Measurements from ENCODE around the gene FFAR1. TPM values are rescaled to one million over a fixed set of nuclear protein-coding genes. Genes with fewer than 3 reads are reported as not detected.

Gene FFAR1
- total and polyA plus RNA-seq, 2 of the 8 experiments (the other 6 are each of a cell fraction or from before 2014, with no cell fraction given): not detected

- H4K5ac ChIP-seq (ENCODE audit: insufficient read length, low read depth, low read length): no peak overlapping the region
- ChIA-PET POLR2A (ENCODE audit: partially characterized antibody) (no interaction called here), CTCF (ENCODE audit: partially characterized antibody) (interaction anchor here (1.7 kb wide), 1 partner anchor 10 kb away, joined by 7 read pairs; no protein-coding TSS in a partner anchor)
- no peak overlapping the region for H2AK5ac ChIP-seq (ENCODE audit: low read depth, low read length)
- no peak overlapping the region for H3K18ac ChIP-seq (ENCODE audit: extremely low read depth, low read length)
- no peak overlapping the region for H2BK15ac ChIP-seq (ENCODE audit: low read length)
- H3K4me1 ChIP-seq (replicated peaks in 1 of 4; ENCODE audit: control insufficient read depth in 3 of 4, insufficient read depth in 4 of 4, low read length in 3 of 4): no peaks in the 10 kb centered on the region
- H4K20me1 ChIP-seq (replicated peaks in 1 of 2; ENCODE audit: control insufficient read depth in 1 of 2, insufficient read depth in 2 of 2, low read length in 2 of 2): no peaks in the 10 kb centered on the region
- no peaks in the 10 kb centered on the region for H3K79me2 ChIP-seq (ENCODE audit: control insufficient read depth in 1 of 2, insufficient read depth in 2 of 2, low read length in 2 of 2)
- H4K8ac ChIP-seq (ENCODE audit: extremely low read depth, insufficient read depth, low read length): no peak overlapping the region
- H3K23ac ChIP-seq (ENCODE audit: insufficient read length): no peak overlapping the region
- TF ChIP-seq CBX5 (IDR thresholded peaks at IDR 0.05; ENCODE audit: low read depth, low read length): no peak
- no peak for TF ChIP-seq CHD1 (IDR thresholded peaks at IDR 0.05; ENCODE audit: low read depth, low read length)
- no peak for TF ChIP-seq TAF1 (IDR thresholded peaks at IDR 0.05; ENCODE audit: low read depth, low read length)
- no peak for TF ChIP-seq FOSL1 (IDR thresholded peaks at IDR 0.05; ENCODE audit: insufficient read depth, low read depth, low read length)
- no peak for TF ChIP-seq SIX5 (IDR thresholded peaks at IDR 0.05; ENCODE audit: low read depth, low read length)
- no peak for TF ChIP-seq SP4 (IDR thresholded peaks at IDR 0.05; ENCODE audit: low read length)
- no peak for TF ChIP-seq PHF8 (conservative IDR thresholded peaks at IDR 0.05; ENCODE audit: low read depth, low read length)
- TF ChIP-seq CBX8 (IDR thresholded peaks at IDR 0.05; ENCODE audit: borderline replicate concordance, low read depth, low read length): no peak
- no peak for TF ChIP-seq RFX5 (IDR thresholded peaks at IDR 0.05; ENCODE audit: borderline replicate concordance, low read depth, low read length)
- H3K36me3 ChIP-seq (ENCODE audit: control insufficient read depth in 2 of 4, insufficient read depth in 4 of 4, low read length in 3 of 4): no peaks in the 10 kb centered on the region
- H3K4me2 ChIP-seq (ENCODE audit: insufficient read depth in 1 of 2, low read depth in 2 of 2, low read length in 2 of 2): no peak overlapping the region
- no peak overlapping the region for H2AFZ ChIP-seq (ENCODE audit: low read length)
- H3K27me3 ChIP-seq (replicated peaks in 1 of 4; ENCODE audit: control insufficient read depth in 3 of 4, extremely low read depth in 1 of 4, insufficient read depth in 3 of 4, low read length in 3 of 4): no peaks in the 10 kb centered on the region
- 83% methylated on average over 14 of the region's 16 CpGs; no CpG with 5 or more reads in 1 of the 2 experiments for WGBS, 2 experiments (ENCODE audit: extremely low coverage in 1 of 2, insufficient coverage in 1 of 2, insufficient read length in 1 of 2, insufficient replicate concordance in 2 of 2, low coverage in 1 of 2, low lambda C conversion rate in 2 of 2, missing lambda C conversion rate in 1 of 2)
- no peak overlapping the region for H2BK120ac ChIP-seq (replicated peaks; ENCODE audit: low read depth, low read length)
- no peak for DNase-seq (ENCODE audit: low read depth in 1 of 2, low spot score in 2 of 2)
- no peak overlapping the region for H4K91ac ChIP-seq (replicated peaks; ENCODE audit: insufficient read length, low read length)
- no peak overlapping the region for H3K56ac ChIP-seq (replicated peaks; ENCODE audit: insufficient read length, low read depth, low read length)
- H2BK20ac ChIP-seq (ENCODE audit: low read length): no peak overlapping the region
- no peaks in the 10 kb centered on the region for H3K23me2 ChIP-seq (ENCODE audit: low read depth, low read length)
- no peak overlapping the region for H3K4me3 ChIP-seq (ENCODE audit: extremely low read depth in 1 of 4, insufficient read depth in 2 of 4, low read depth in 3 of 4, low read length in 4 of 4)
- H2BK12ac ChIP-seq (ENCODE audit: low read depth, low read length): no peak overlapping the region
- no peak overlapping the region for H3K4ac ChIP-seq (replicated peaks; ENCODE audit: insufficient read length, low read depth, low read length)
- no peak overlapping the region for H2BK5ac ChIP-seq (ENCODE audit: low read depth, low read length)
- H3K27ac ChIP-seq (ENCODE audit: low read depth, low read length): no peak overlapping the region
- no peak overlapping the region for H3K9ac ChIP-seq (replicated peaks in 1 of 4; ENCODE audit: extremely low read depth in 1 of 4, low read depth in 3 of 4, low read length in 3 of 4)
- no peaks in the 10 kb centered on the region for H3K79me1 ChIP-seq (ENCODE audit: low read depth, low read length)
- no peak for FAIRE-seq
- H3K9me3 ChIP-seq (ENCODE audit: insufficient read depth in 2 of 2, low read depth in 1 of 2, low read length in 1 of 2): no peaks in the 10 kb centered on the region
- H3K14ac ChIP-seq (ENCODE audit: insufficient read length): no peak overlapping the region
These were observed 6.7 kb upstream of the FFAR1 start for GRCh38 chr19:35341006-35341405.
